Upper lobe of left lung (tissue), 6 donors: ENCODE data around the gene RAB36. TPM values are rescaled to one million over a fixed set of nuclear protein-coding genes. Genes with fewer than 3 reads are reported as not detected.

Source experiments
- ATAC-seq, 2 donors: fragments of 200-7000 bp; cut with Tn5 transposase; one replicate each; pipeline ENCODE4 v1.9.1; 2022; ENCODE audit warnings: mild to moderate bottlenecking in 2 of 2, moderate library complexity in 2 of 2; ENCODE audit not compliant: low FRiP score in 2 of 2
- DNase-seq, 2 donors: peaks; one replicate each; pipeline ENCODE4 v3.0.0-alpha.2; 2019 to 2020
- H3K27ac ChIP-seq, 4 donors: fragments of 200-600 bp; sonication (generic); one replicate each; pipeline ENCODE4 v1.5.1; 2016 to 2019
- H3K27me3 ChIP-seq, 4 donors: fragments of 200-600 bp; sonication (generic); one replicate each; pipeline ENCODE4 v1.5.1; 2017 to 2019
- H3K36me3 ChIP-seq, 4 donors: fragments of 200-600 bp; sonication (generic); one replicate each; pipeline ENCODE4 v1.5.1; 2016 to 2019
- H3K4me1 ChIP-seq, 4 donors: fragments of 200-600 bp; sonication (generic); one replicate each; pipeline ENCODE4 v1.5.1; 2018 to 2019
- H3K4me3 ChIP-seq, 4 donors: fragments of 200-600 bp; sonication (generic); one replicate each; pipeline ENCODE4 v1.5.1; 2017 to 2019; ENCODE audit warnings: mild to moderate bottlenecking in 2 of 4, moderate library complexity in 1 of 4
- H3K9me3 ChIP-seq, 4 donors: fragments of 200-600 bp; sonication (generic); one replicate each; pipeline ENCODE4 v1.5.1; 2018 to 2019
- EP300 ChIP-seq, 4 donors: sonication (generic); formaldehyde crosslinking; IDR thresholded peaks; one replicate each; pipeline ENCODE4 v1.5.1; 2017; ENCODE audit warnings: antibody characterized with exemption in 4 of 4, control low read depth in 2 of 4
- POLR2A ChIP-seq, 4 donors: fragments of 450-650 bp; IDR thresholded peaks; one replicate each; pipeline ENCODE4 v1.5.1; 2016 to 2017; ENCODE audit warnings: antibody characterized with exemption in 4 of 4, mild to moderate bottlenecking in 2 of 4
- POLR2AphosphoS5 ChIP-seq, 2 donors: sonication (generic); formaldehyde crosslinking; IDR thresholded peaks; one replicate each; pipeline ENCODE4 v1.5.1; 2017; ENCODE audit warnings: antibody characterized with exemption in 2 of 2
- WGBS, 2 donors: methylation state at CpG; one replicate each; pipeline ENCODE4 v1.1.5; 2017 to 2018; 5-methylcytosine and 5-hydroxymethylcytosine counted together
- total RNA-seq, 6 donors: library from RNA; depleted of rRNA in 4 of 6; stranded (reverse); fragments of >200 nt in 4 of 6; gene quantifications; one replicate each; pipeline versions ENCODE4 v1.1.0 to v1.2.1, GENCODE V29; 2016 to 2021
- TF ChIP-seq, protein P1 (sequence below), 6 experiments: fragments of 450-650 bp in 4 of 6; fragments of 200-600 bp in 2 of 6; sonication (generic) in 2 of 6; IDR thresholded peaks; one replicate each; pipeline ENCODE4 v1.5.1; 2016 to 2019; ENCODE audit warnings: antibody characterized with exemption in 6 of 6
- donor health status: DM: no; HTN: no; CAD: no; lungs with moderate emphysema.
- donor health status: DM: no; HTN: yes; CAD: no; lungs with severe emphysema.

RAB36 gene
- total RNA-seq, 6 donors from 2014 or later, result 2.6 to 17.5 (median 8.4) TPM

DNA sequence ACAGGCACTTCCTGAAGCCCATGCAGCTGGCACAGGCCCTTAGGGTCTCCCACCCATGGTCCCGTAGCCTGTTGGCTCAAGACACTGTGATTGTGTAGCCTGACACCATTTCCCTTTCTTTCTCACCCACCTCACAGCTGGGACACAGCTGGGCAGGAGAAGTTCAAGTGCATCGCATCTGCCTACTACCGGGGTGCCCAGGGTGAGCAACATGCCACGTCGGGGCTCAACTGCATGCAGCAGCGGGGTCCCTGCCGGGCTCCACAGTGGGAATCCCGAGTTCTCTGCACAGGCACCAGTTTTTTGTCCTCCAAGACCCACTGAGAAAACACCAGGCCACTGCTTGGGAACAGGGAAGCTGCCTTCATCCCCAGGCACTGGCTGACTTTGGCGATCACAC, 10.6 kb downstream of the RAB36 start:
- TF ChIP-seq, protein P1, sequence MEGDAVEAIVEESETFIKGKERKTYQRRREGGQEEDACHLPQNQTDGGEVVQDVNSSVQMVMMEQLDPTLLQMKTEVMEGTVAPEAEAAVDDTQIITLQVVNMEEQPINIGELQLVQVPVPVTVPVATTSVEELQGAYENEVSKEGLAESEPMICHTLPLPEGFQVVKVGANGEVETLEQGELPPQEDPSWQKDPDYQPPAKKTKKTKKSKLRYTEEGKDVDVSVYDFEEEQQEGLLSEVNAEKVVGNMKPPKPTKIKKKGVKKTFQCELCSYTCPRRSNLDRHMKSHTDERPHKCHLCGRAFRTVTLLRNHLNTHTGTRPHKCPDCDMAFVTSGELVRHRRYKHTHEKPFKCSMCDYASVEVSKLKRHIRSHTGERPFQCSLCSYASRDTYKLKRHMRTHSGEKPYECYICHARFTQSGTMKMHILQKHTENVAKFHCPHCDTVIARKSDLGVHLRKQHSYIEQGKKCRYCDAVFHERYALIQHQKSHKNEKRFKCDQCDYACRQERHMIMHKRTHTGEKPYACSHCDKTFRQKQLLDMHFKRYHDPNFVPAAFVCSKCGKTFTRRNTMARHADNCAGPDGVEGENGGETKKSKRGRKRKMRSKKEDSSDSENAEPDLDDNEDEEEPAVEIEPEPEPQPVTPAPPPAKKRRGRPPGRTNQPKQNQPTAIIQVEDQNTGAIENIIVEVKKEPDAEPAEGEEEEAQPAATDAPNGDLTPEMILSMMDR (IDR thresholded peaks at IDR 0.05), result no peak
- TF ChIP-seq POLR2A (IDR thresholded peaks at IDR 0.05) (no peak), EP300 (IDR thresholded peaks at IDR 0.05) (no peak), POLR2AphosphoS5 (IDR thresholded peaks at IDR 0.05) (no peak)
- Histone ChIP-seq H3K27me3 (no peaks in the 10 kb centered on the region), H3K27ac (no peak overlapping the region), H3K4me3 (no peak overlapping the region), H3K4me1 (peaks cover 12 to 51% (median 33%) of the 10 kb centered on the region in 4 donors), H3K36me3 (no peaks in the 10 kb centered on the region), H3K9me3 (no peaks in the 10 kb centered on the region)
- 93 to 100% methylated on average over 5 to 9 of the region's 9 CpGs for WGBS, 2 donors
- DNase-seq, result no peak
- ATAC-seq, result no peak

DNA sequence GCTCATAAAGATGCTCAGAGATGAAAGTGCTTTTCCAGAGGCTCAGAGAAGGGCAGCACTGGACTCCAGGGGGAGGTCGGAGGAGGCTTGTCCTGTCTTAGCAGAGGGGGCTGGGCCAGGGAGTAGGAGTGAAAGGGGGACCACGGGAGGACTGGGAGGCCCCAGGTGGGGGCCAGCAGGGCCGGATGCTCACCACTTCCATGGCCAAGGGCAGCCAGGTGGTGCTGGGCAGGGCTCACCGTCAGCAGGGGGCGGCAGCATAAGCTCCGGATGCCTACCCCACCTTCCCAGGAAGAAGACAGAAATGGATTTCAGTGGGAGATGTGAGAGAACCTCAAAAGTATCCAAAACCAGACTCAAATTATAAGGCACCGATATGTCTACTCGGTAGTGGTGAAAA, 11.0 kb downstream of the RAB36 start:
- 59 to 62% methylated on average over 8 of the region's 8 CpGs for WGBS, 2 donors
- peak overlapping the region in 1 of 4 donors; percentile 49 for H3K27ac ChIP-seq
- H3K9me3 ChIP-seq, result no peaks in the 10 kb centered on the region
- TF ChIP-seq POLR2AphosphoS5 (IDR thresholded peaks at IDR 0.05) (no peak), EP300 (IDR thresholded peaks at IDR 0.05) (no peak), POLR2A (IDR thresholded peaks at IDR 0.05) (no peak)
- TF ChIP-seq, protein P1 (IDR thresholded peaks at IDR 0.05), result no peak
- no peak overlapping the region for H3K4me3 ChIP-seq
- peaks cover 12 to 47% (median 29%) of the 10 kb centered on the region in 4 donors for H3K4me1 ChIP-seq
- no peaks in the 10 kb centered on the region for H3K27me3 ChIP-seq
- DNase-seq, result peak in 1 of 2 donors; percentile 51
- no peaks in the 10 kb centered on the region for H3K36me3 ChIP-seq
- no peak for ATAC-seq

DNA sequence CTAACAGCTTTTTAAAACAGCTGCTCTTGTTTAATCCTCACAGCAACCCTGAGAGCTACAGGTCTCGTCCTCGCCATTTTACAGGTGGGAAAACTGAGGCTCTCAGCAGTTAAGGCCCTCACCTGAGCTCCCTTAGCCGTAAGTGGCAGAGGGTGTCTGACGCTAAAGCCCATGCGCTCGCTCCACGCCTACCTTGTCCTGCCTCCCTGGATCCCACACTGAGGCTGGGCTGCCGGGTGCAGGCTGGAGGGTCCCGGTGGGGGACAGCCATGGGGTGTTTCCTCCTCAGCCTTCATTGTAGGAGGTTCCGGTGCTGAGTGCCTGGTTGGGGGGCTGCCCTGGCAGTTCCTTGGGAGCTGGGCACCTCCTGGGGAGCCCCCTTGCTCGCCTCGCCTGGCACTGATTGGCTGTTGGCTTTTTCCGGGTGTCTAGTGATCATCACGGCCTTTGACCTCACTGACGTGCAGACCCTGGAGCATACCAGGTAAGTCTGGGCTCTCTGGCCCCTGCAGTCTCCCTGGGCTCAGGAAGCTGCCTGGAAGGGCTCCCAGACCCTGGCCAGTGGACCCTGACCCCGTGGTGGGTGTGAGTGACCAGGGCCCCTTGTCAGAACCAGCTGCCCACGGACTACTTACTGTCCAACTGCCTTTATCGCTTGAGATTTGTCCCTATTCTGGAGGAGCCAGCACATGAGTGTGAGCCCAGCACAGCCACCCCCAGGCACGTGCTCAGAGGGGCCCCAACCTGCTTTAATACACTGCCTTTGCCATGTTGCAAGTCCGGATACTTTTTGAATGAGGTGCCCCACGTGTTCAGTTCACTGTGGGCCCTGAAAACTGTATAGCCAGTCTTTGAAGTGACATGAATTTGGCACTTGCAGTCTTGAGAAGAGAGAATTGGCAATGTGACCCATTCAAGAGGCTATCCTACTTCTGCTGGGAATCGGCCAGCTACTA, 12.6 kb downstream of the RAB36 start:
- peaks cover 3 to 31% (median 20%) of the 10 kb centered on the region in 4 donors for H3K4me1 ChIP-seq
- TF ChIP-seq, protein P1 (IDR thresholded peaks at IDR 0.05), result no peak
- no peak overlapping the region for H3K4me3 ChIP-seq
- peak overlapping the region in 3 of 4 donors; percentile 56 to 68 (median 68) for H3K27ac ChIP-seq
- peak in 1 of 2 donors; percentile 35 for ATAC-seq
- 80 to 85% methylated on average over 14 to 16 of the region's 22 CpGs for WGBS, 2 donors
- H3K36me3 ChIP-seq, result no peaks in the 10 kb centered on the region
- DNase-seq, result peak; percentile 60 to 71
- no peaks in the 10 kb centered on the region for H3K27me3 ChIP-seq
- H3K9me3 ChIP-seq, result no peaks in the 10 kb centered on the region

DNA sequence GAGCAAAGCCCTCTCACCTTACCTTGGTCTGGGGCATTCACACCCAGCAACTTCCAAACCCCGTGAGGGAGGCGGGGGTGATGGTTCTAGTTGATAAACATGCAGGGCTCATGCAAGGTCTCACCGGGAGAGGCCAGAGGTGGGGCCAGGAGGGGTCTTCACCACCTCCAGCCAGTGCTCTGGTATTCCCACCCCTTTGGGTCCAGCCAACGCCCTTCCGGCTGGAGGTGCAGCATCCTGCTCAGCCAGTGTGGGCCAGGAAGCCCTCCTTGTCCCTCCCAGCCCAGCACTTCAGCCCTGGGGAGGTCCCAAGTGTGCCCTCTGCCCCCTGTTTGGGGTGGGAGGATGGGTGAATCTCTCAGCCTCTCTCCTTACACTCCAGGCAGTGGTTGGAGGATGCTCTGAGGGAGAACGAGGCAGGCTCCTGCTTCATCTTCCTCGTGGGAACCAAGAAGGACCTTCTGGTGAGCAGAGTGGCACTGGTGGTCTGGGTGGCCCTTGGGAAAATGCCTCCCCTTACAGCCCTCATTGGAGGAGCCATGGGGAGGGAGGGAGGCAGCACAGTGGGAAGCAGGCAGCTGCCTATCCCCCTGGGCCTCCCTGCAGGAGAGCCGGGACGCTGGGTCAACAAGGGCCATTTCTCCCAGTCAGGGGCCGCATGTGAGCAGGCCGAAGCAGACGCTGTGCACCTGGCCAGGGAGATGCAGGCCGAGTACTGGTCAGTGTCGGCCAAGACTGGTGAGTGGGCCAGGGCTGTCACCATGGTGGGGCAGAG, 13.4 kb downstream of the RAB36 start:
- WGBS, 2 donors, result 61 to 79% methylated on average over 7 to 14 of the region's 14 CpGs
- TF ChIP-seq POLR2A (IDR thresholded peaks at IDR 0.05) (no peak), EP300 (IDR thresholded peaks at IDR 0.05) (no peak), POLR2AphosphoS5 (IDR thresholded peaks at IDR 0.05) (no peak)
- TF ChIP-seq, protein P1 (IDR thresholded peaks at IDR 0.05), result no peak
- no peaks in the 10 kb centered on the region for H3K27me3 ChIP-seq
- H3K4me3 ChIP-seq, result no peak overlapping the region
- no peaks in the 10 kb centered on the region for H3K9me3 ChIP-seq
- DNase-seq (peak in 1 of 2 donors; percentile 53), ATAC-seq (peak in 1 of 2 donors; percentile 2)
- peaks cover 0 to 31% (median 12%) of the 10 kb centered on the region in 4 donors for H3K4me1 ChIP-seq
- peak overlapping the region in 1 of 4 donors; percentile 68 for H3K27ac ChIP-seq
- H3K36me3 ChIP-seq, result no peaks in the 10 kb centered on the region
